Breast epithelium (tissue), 4 donors: Measurements from ENCODE around the gene ABCB1. TPM values are rescaled to one million over a fixed set of nuclear protein-coding genes. Genes with fewer than 3 reads are reported as not detected.

Experiments
- DNase-seq, 2 donors: peaks; one replicate each; pipeline ENCODE4 v3.0.0-alpha.2; 2019; ENCODE audit warnings: low spot score in 2 of 2
- H3K27ac ChIP-seq, 2 donors: fragments of 200-600 bp; sonication (generic) in 1 of 2; one replicate each; pipeline ENCODE4 v1.5.1; 2016 to 2019; ENCODE audit warnings: mild to moderate bottlenecking in 1 of 2
- H3K27me3 ChIP-seq, 2 donors: fragments of 200-600 bp; sonication (generic) in 1 of 2; one replicate each; pipeline versions ENCODE4 v1.5.1 to v1.6.0; 2017 to 2019; ENCODE audit warnings: control low read depth in 1 of 2, mild to moderate bottlenecking in 1 of 2
- H3K36me3 ChIP-seq: fragments of 200-600 bp; one replicate; pipeline ENCODE4 v1.5.1; 2019
- H3K4me1 ChIP-seq, 2 donors: fragments of 200-600 bp; sonication (generic); one replicate each; pipeline ENCODE4 v1.5.1; 2016 to 2019; ENCODE audit warnings: control low read depth in 1 of 2
- H3K4me3 ChIP-seq, 3 donors: fragments of 200-600 bp; sonication (generic); 1 replicate in 2 of 3; 2 replicates in 1 of 3; pipeline ENCODE4 v1.5.1; 2016 to 2019; ENCODE audit warnings: mild to moderate bottlenecking in 3 of 3, moderate library complexity in 2 of 3
- H3K9me3 ChIP-seq, 2 donors: fragments of 200-600 bp; sonication (generic) in 1 of 2; one replicate each; pipeline ENCODE4 v1.5.1; 2016 to 2019; ENCODE audit warnings: control low read depth in 1 of 2
- POLR2A ChIP-seq: fragments of 450-650 bp; IDR thresholded peaks from one replicate; pipeline ENCODE4 v1.6.1; 2016; ENCODE audit warnings: antibody characterized with exemption, mild to moderate bottlenecking, moderate library complexity
- POLR2AphosphoS5 ChIP-seq, 3 donors: sonication (generic); formaldehyde crosslinking; IDR thresholded peaks; one replicate each; pipeline ENCODE4 v1.6.1; 2017; ENCODE audit warnings: antibody characterized with exemption in 3 of 3
- intact Hi-C: fragments of 100-400 bp; cut with DNase I; formaldehyde crosslinking; loops from one replicate; pipeline ENCODE4 v1.15.1; 2023; ENCODE audit warnings: low total_unique reads
- total RNA-seq, 3 donors: library from RNA; depleted of rRNA; stranded (reverse); fragments of >200 nt; gene quantifications; one replicate each; pipeline ENCODE4 v1.1.0, GENCODE V29; 2016
- TF ChIP-seq, protein P1 (sequence below), 3 donors: fragments of 450-650 bp; IDR thresholded peaks; one replicate each; pipeline ENCODE4 v1.5.1; 2016 to 2017; ENCODE audit warnings: antibody characterized with exemption in 3 of 3, mild to moderate bottlenecking in 3 of 3, moderate library complexity in 3 of 3

Gene ABCB1
- total RNA-seq, 3 donors from 2014 or later, result 3.2 to 14.9 (median 12.8) TPM

GRCh38 chr7:87505557-87506245 lies 95.0 kb downstream of the ABCB1 start:
- Histone ChIP-seq H3K27me3 (no peaks in the 10 kb centered on the region), H3K9me3 (no peaks in the 10 kb centered on the region), H3K36me3 (no peaks in the 10 kb centered on the region), H3K4me3 (no peak overlapping the region), H3K4me1 (no peaks in the 10 kb centered on the region), H3K27ac (no peak overlapping the region)
- no peak for DNase-seq
- intact Hi-C loops, result no loop called here
- no peak for TF ChIP-seq POLR2A
- TF ChIP-seq, protein P1, sequence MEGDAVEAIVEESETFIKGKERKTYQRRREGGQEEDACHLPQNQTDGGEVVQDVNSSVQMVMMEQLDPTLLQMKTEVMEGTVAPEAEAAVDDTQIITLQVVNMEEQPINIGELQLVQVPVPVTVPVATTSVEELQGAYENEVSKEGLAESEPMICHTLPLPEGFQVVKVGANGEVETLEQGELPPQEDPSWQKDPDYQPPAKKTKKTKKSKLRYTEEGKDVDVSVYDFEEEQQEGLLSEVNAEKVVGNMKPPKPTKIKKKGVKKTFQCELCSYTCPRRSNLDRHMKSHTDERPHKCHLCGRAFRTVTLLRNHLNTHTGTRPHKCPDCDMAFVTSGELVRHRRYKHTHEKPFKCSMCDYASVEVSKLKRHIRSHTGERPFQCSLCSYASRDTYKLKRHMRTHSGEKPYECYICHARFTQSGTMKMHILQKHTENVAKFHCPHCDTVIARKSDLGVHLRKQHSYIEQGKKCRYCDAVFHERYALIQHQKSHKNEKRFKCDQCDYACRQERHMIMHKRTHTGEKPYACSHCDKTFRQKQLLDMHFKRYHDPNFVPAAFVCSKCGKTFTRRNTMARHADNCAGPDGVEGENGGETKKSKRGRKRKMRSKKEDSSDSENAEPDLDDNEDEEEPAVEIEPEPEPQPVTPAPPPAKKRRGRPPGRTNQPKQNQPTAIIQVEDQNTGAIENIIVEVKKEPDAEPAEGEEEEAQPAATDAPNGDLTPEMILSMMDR (IDR thresholded peaks at IDR 0.05), result no peak
- no peak for TF ChIP-seq POLR2AphosphoS5 (IDR thresholded peaks at IDR 0.05)

DNA sequence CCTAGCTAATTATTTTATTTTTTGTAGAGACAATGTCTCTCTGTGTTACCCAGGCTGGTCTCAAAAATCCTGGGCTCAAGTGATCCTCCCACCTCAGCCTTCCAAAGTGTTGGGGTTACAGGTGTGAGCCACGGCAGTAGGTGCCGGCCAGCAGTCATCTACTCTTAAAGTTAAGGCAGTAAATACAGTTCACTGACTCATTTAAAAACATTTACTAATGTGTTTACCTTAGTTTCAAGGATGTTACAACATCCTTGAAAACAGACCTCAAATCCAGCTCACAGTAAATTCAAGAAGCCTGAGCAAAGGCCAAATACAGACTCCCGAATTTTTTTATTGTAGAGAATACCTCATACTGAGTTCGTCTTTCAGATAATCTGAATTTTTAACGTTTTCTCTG lies 95.6 kb downstream of the ABCB1 start:
- Histone ChIP-seq H3K36me3 (no peaks in the 10 kb centered on the region), H3K27me3 (no peaks in the 10 kb centered on the region)

DNA sequence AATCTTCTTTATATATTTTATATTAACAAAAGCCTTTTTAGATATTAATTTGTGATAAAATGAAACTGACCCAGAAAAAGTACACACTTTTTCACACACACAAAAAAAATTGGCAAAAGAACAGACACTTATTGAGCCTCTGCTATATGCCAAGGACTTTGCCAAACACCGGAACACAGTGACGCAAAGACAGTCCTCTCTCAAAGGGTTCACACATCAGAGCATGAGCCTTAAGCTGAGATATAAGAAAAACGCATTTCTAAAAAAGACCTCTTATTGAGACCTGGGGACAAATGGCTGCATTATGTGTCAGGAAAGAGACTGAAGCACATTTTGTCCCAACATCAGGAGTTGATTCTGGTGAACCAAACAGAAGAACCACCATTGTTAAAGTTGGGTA lies 101.2 kb downstream of the ABCB1 start:
- Histone ChIP-seq H3K27ac (no peak overlapping the region), H3K4me3 (no peak overlapping the region), H3K4me1 (no peaks in the 10 kb centered on the region), H3K27me3 (no peaks in the 10 kb centered on the region), H3K36me3 (no peaks in the 10 kb centered on the region), H3K9me3 (no peaks in the 10 kb centered on the region)
- TF ChIP-seq POLR2A (no peak), POLR2AphosphoS5 (IDR thresholded peaks at IDR 0.05) (no peak)
- TF ChIP-seq, protein P1 (IDR thresholded peaks at IDR 0.05), result no peak
- intact Hi-C loops, result no loop called here
- DNase-seq, result no peak

More for the DNA sequence above, 95.6 kb downstream of the ABCB1 start:
- intact Hi-C loops, result no loop called here
- H3K27ac ChIP-seq, result no peak overlapping the region
- no peak for TF ChIP-seq POLR2AphosphoS5 (IDR thresholded peaks at IDR 0.05)
- TF ChIP-seq POLR2A, result no peak
- TF ChIP-seq, protein P1 (IDR thresholded peaks at IDR 0.05), result no peak
- no peak overlapping the region for H3K4me3 ChIP-seq
- no peak for DNase-seq
- H3K9me3 ChIP-seq, result no peaks in the 10 kb centered on the region
- no peaks in the 10 kb centered on the region for H3K4me1 ChIP-seq

DNA sequence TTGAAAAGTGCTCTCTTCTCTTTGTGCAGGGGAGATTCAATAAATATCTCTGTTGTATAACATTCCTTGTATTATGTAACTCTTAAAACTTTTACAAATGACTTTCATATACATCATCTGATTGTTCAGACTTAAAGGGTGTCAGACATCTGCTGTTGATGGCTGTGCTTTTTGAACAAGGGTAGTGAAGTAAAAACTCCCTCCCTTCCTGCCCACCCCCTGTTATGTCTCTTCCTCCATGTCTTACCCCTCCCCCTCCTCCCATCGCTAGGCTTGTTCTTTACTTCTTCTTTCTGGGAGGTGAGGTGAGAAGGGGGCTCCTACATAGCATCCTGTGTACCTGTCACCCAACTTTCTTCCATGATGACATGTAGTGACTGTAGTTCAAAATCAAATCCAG lies 101.8 kb downstream of the ABCB1 start:
- no peaks in the 10 kb centered on the region for H3K36me3 ChIP-seq
- TF ChIP-seq POLR2AphosphoS5 (IDR thresholded peaks at IDR 0.05) (no peak), POLR2A (no peak)
- TF ChIP-seq, protein P1 (IDR thresholded peaks at IDR 0.05), result no peak
- H3K27me3 ChIP-seq, result no peaks in the 10 kb centered on the region
- intact Hi-C loops, result no loop called here
- no peak overlapping the region for H3K27ac ChIP-seq
- no peak for DNase-seq
- H3K4me3 ChIP-seq, result no peak overlapping the region
- no peaks in the 10 kb centered on the region for H3K4me1 ChIP-seq
- H3K9me3 ChIP-seq, result no peaks in the 10 kb centered on the region

GRCh38 chr7:87497482-87497881 lies 103.2 kb downstream of the ABCB1 start:
- Histone ChIP-seq H3K4me1 (no peaks in the 10 kb centered on the region), H3K9me3 (no peaks in the 10 kb centered on the region), H3K27ac (no peak overlapping the region), H3K4me3 (no peak overlapping the region), H3K27me3 (no peaks in the 10 kb centered on the region), H3K36me3 (no peaks in the 10 kb centered on the region)
- TF ChIP-seq POLR2AphosphoS5 (IDR thresholded peaks at IDR 0.05) (no peak), POLR2A (no peak)
- TF ChIP-seq, protein P1 (IDR thresholded peaks at IDR 0.05), result no peak
- DNase-seq, result no peak
- intact Hi-C loops, result no loop called here
